ENCODE measurements around the gene SPAG16.

DNA sequence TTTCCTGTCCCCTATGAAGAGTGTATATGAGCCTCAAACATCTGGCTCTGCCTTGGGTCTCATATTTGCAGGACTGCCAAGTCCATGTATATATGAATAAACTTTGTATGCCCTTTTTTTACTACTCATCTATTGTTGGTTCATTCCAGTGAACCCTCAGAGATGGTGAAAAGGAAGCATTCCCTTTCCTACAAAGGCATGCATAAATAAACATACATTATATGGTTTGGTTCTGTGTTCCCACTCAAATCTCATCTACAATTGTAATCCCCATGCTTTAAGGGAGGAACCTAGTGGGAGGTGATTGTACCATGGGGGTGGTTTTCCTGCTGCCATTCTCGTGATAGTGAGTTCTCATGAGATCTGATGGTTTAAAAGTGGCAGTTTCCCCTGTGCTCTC is 534.2 kb downstream of the SPAG16 start:
- no peak for TF ChIP-seq EZH2 (IDR thresholded peaks at IDR 0.05; ENCODE audit: low read length, unreplicated experiment)
- TF ChIP-seq, protein P1, sequence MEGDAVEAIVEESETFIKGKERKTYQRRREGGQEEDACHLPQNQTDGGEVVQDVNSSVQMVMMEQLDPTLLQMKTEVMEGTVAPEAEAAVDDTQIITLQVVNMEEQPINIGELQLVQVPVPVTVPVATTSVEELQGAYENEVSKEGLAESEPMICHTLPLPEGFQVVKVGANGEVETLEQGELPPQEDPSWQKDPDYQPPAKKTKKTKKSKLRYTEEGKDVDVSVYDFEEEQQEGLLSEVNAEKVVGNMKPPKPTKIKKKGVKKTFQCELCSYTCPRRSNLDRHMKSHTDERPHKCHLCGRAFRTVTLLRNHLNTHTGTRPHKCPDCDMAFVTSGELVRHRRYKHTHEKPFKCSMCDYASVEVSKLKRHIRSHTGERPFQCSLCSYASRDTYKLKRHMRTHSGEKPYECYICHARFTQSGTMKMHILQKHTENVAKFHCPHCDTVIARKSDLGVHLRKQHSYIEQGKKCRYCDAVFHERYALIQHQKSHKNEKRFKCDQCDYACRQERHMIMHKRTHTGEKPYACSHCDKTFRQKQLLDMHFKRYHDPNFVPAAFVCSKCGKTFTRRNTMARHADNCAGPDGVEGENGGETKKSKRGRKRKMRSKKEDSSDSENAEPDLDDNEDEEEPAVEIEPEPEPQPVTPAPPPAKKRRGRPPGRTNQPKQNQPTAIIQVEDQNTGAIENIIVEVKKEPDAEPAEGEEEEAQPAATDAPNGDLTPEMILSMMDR (conservative IDR thresholded peaks at IDR 0.05; ENCODE audit: low read depth, low read length): no peak
- no peak for TF ChIP-seq EZH2phosphoT487 (IDR thresholded peaks at IDR 0.05; ENCODE audit: borderline replicate concordance, low read length)
